Activated naive CD4-positive, alpha-beta T cell treated with anti-CD3 and anti-CD28 coated beads, Interleukin-2, amount 50 U/mL, for 72 hours (primary cell): ENCODE data around the gene BBS9. TPM values are rescaled to one million over a fixed set of nuclear protein-coding genes. Genes with fewer than 3 reads are reported as not detected.

Source experiments
- ATAC-seq, 2 donors: fragments of 150-1000 bp; cut with Tn5 transposase; 2 replicates each; pipeline ENCODE4 v1.10.0; 2021; ENCODE audit warnings: mild to moderate bottlenecking in 2 of 2, moderate library complexity in 2 of 2
- DNase-seq, 2 donors: peaks; one replicate each; pipeline ENCODE4 v3.0.0; 2021 to 2022; ENCODE audit warnings: low spot score in 2 of 2
- H3K27ac Mint-ChIP-seq, 2 donors: one replicate each; pipeline ENCODE4 v1.8.0; 2022; ENCODE audit warnings: mild to moderate bottlenecking in 2 of 2, mixed read lengths in 2 of 2
- H3K36me3 Mint-ChIP-seq, 2 donors: one replicate each; pipeline ENCODE4 v1.8.0; 2022; ENCODE audit warnings: mixed read lengths in 2 of 2
- H3K9me3 Mint-ChIP-seq, 2 donors: one replicate each; pipeline ENCODE4 v1.8.0; 2022; ENCODE audit warnings: mixed read lengths in 2 of 2
- total RNA-seq, 2 donors: library from RNA; stranded (reverse); gene quantifications; one replicate each; pipeline ENCODE4 v1.2.3, GENCODE V29; 2022

The BBS9 gene
- total RNA-seq, 2 donors from 2014 or later = 9.6 to 14.4 TPM

DNA sequence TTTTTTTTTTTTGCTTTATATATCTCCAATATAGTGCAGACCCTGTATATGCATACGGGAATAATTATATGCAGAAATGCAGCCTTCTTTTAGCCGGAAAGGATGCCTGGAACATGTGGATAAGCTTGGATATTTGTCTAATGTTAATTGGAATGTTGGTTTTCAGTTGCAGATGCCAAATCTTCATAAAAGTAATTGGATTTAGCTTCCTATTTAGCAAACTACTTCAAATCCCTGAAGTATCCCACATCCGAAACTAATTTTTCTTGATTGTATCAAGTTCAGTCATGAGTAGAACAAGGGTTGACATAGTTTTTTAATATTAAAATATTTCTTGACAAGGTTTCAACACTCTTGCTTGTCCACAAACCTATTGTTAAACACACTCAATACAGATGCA, 281.7 kb downstream of the BBS9 start:
- ATAC-seq (no peak), DNase-seq (no peak)
- Mint-ChIP-seq H3K36me3 (peaks cover 9 to 29% of the 10 kb centered on the region in 2 donors), H3K9me3 (peaks cover 10 to 19% of the 10 kb centered on the region in 2 donors), H3K27ac (no peak overlapping the region)

DNA sequence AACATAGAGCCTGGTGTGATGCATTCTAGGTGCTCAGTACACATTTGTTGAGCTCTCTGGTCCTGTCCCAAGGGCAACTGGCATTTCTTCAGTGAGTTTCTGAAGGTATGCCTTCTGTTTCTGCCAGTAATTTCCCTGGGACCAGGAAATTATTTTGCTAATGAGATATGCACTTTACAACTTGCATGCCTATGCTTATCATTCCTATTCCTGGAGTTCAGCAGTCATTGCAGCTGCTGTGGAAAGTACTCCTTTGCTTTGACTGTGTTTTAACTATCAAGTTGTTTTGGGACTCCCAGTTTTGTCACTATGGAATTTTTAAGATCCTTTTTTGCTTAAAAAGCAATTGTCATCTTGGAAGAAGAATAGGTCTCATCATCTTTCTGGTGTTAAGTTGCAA, 283.0 kb downstream of the BBS9 start:
- ATAC-seq = no peak
- H3K36me3 Mint-ChIP-seq = peaks cover 9 to 16% of the 10 kb centered on the region in 2 donors
- no peak overlapping the region for H3K27ac Mint-ChIP-seq
- no peak for DNase-seq
- peaks cover 6 to 9% of the 10 kb centered on the region in 2 donors for H3K9me3 Mint-ChIP-seq

DNA sequence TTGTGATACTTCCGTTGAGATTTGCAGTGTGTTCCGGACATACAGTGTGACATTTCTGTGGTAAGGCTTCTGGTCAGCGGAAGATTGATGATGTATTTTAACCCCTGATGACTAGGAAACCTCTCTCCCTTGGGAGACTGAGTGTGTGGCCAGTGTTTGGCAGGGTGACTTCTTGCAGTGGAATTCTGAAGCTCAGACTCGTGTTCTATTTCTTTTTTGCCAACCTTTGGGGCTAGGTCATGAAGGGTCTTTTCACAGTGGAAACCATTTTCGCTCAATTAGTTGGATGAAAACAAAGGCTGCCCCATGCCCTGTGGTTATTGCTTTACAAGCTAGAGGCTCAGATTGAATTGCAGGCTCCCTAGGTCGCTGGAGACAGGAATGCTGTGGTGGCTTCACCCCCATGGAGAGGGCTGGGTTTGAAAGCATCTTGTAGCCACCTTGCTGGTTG, 288.9 kb downstream of the BBS9 start:
- H3K9me3 Mint-ChIP-seq = no peaks in the 10 kb centered on the region
- H3K36me3 Mint-ChIP-seq = no peaks in the 10 kb centered on the region
- H3K27ac Mint-ChIP-seq = no peak overlapping the region
- ATAC-seq = no peak
- no peak for DNase-seq

DNA sequence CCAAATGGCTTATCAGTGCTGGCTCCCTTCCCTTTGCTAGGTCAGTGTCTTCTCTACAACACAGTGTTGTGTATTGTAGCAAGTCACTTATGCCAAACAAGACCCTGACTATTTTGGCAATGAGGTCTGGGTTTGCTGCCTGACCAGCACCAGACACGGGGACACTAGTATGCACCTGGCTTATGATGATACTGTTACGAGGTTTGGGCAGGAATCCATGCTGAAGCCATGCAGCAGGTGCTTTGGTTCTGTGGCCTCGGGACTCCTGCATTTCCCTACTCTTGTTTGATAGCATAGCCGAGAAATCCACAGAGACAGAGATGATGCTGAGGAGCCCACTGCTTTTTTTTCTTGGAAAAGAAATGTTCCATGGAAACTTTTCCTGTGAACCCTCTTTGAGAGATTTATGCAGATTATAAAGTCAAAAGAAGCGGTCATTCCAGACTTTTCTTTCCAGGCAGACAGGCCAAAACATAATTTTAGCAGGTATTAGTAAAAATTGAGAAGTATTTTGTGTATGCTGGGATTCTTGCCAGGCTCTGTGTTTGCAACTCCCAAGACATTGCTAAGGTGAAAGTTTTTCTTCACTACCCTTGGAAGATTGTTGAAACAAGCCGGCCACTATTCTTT, 291.1 kb downstream of the BBS9 start:
- no peak for ATAC-seq
- no peak overlapping the region for H3K27ac Mint-ChIP-seq

DNA sequence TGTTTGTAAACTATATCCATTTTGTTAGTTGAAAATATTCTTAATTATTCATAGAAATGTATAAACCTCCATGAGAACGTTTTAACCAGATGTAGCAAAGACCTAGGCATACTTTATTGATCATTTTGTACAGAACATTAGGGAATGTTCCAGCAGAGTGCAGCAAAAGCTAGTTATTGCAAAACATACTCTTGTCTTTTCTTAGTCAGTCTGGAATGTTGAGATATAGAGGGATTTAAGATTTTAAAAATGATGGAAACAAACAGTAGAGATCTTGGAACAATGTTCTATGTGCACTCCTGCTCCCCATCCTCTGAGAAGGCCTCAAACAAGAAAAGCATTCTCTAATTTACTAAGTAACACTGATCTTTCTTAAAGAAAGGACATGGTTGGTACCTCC, 292.1 kb downstream of the BBS9 start:
- ATAC-seq (no peak), DNase-seq (no peak)
- Mint-ChIP-seq H3K36me3 (no peaks in the 10 kb centered on the region), H3K9me3 (no peaks in the 10 kb centered on the region), H3K27ac (no peak overlapping the region)

More for the DNA sequence above, 291.1 kb downstream of the BBS9 start:
- Mint-ChIP-seq H3K9me3 (no peaks in the 10 kb centered on the region), H3K36me3 (no peaks in the 10 kb centered on the region)
- no peak for DNase-seq

DNA sequence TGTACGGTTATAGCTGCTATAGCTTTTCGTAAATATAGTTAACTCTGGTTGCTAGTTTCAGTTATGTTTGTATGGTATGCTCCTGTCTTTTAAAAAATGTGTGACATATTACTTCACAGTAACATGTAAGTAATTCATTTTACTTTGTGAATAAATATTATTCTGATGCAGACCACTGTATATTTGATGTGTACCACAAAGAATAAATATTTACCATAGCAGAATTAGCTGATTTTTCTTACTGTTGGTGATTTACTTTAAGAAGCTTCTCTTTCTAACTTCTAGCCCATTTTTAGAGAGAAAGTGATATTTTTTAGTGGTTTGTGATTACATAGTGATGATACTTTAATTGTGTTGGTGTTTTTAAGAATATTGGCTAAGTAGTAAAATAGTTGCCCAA, 292.8 kb downstream of the BBS9 start:
- Mint-ChIP-seq H3K9me3 (no peaks in the 10 kb centered on the region), H3K27ac (no peak overlapping the region), H3K36me3 (no peaks in the 10 kb centered on the region)
- ATAC-seq (no peak), DNase-seq (no peak)

DNA sequence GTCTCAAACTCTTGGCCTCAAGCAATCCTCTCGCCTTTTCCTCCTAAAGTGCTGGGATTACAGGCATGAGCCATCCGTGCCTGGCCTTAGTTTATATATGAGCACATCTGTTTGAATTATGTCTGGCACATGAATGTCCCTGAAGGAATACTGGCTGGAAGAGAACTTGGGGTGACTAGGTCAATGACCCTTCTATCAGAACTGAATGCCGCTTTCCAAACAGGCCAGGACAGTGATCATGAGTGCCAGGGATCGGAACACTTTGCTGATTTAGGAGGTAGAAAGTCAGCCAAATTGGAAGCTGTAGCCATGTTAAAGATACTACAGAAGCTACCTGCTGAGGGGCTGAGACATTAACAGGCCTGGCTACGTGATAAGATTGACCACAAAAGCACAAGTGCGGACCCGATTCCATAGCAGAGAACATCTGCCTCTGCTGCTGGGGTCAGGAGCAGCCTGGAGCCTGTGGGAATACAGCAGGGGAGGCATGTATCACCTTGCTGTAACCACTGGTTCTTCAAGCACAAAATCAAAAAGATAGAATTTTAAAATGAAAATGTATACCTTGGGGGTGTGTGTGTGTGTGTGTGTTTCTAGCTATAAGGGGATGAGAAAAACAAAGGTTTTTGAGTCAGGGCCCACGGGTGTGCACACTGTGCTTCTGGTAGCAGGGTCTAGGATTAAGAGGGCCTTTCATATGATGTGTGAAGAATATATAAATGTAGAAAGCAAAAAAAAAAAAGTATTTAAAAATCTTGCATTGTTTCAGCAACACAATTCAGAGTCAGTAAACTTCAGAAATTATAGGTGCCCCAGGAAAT, 293.7 kb downstream of the BBS9 start:
- Mint-ChIP-seq H3K27ac (peak overlapping the region in 1 of 2 donors; percentile 73), H3K9me3 (no peaks in the 10 kb centered on the region), H3K36me3 (no peaks in the 10 kb centered on the region)
- DNase-seq = no peak
- no peak for ATAC-seq

DNA sequence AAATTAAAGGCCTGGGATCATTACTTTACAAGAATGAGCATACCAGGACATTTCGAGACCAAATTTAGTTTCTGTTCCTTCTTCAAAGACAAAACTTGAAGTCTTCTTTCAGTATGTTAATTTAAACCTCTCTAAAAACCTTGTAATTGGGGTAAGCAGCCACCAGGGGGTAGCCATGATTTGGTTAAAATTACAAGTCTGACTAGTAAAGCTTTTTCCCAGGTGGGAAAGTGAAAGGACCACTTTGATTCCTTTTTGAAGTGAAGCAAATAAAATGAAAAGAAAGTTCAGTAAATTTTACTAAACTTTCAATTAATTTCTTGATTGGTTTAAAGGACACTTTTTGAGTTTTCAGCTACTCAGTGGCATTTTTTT, 294.3 kb downstream of the BBS9 start:
- H3K27ac Mint-ChIP-seq = no peak overlapping the region
- H3K9me3 Mint-ChIP-seq = no peaks in the 10 kb centered on the region
- H3K36me3 Mint-ChIP-seq = no peaks in the 10 kb centered on the region
- no peak for ATAC-seq
- peak in 1 of 2 donors; percentile 7 for DNase-seq

DNA sequence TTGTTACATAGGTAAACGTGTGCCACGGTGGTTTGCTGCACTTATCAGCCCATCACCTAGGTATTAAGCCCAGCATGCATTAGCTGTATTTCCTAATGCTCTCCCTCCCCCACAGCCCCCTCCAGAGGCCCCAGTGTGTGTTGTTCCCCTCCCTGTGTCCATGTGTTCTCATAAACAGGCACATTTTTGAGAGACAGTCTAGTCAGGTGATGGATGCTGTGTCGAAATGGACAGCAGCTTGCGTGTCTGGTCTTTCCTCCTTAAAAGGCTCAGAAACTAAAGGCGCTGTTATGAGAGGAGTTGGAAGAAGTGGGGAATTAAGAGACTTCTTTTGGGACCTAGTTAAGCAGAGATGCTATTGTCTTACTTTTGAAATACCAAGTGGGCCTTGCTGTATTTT, 296.0 kb downstream of the BBS9 start:
- ATAC-seq (no peak), DNase-seq (no peak)
- Mint-ChIP-seq H3K9me3 (no peaks in the 10 kb centered on the region), H3K27ac (no peak overlapping the region), H3K36me3 (no peaks in the 10 kb centered on the region)

DNA sequence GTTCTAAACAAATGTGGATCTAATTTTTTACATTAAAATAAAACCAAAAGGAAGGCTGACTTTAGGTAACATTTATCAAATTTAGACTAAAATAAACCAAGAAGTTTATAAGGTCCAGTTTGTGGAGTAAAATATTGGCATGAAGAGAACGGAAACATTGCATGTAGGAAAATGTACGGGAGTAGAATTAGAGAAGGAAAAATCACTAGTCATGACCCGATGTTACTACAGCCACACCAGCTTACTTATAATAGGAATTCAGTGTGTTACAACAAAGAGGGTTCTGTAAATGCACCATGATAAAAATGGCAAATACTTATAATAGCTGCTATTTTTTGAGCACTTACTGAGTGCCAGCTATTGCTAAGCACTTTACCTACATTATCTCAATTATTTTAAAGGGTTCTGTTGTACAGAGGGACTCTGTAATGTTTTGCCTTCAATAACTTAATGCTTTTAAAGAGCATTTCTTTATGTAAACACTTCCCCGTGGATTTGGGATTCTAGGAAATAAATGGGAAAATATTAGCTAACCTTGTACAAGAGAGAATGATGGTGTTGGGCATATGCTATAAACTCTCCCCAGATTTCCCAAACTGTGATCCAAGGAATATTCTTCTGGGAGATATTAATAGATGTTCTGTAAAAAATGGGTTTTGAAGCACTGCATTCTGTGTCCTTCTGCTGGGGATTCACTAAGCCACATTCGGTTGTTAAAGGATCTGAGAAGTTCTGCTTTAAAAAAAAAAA, 296.7 kb downstream of the BBS9 start:
- no peak for DNase-seq
- no peak for ATAC-seq
- H3K36me3 Mint-ChIP-seq = no peaks in the 10 kb centered on the region
- no peak overlapping the region for H3K27ac Mint-ChIP-seq
- H3K9me3 Mint-ChIP-seq = no peaks in the 10 kb centered on the region

DNA sequence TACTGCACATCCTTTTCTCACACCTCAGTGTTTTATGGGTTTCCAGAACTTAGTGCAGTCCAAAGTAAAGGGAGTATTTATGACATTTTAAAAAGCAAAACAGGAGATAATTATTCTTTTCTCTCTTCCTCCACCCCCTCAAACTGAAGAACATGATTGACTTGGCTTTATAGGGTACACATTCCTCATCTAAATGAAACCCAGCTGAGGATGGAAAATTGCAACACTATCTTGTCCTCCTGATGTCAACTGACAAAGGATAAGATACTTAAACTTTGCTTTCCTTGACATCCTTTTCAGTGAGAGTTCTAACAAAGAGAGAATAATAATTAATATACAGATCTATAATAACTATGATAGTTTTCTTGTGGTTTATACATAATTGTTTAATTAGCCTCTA, 299.1 kb downstream of the BBS9 start:
- H3K36me3 Mint-ChIP-seq = no peaks in the 10 kb centered on the region
- H3K27ac Mint-ChIP-seq = no peak overlapping the region
- no peaks in the 10 kb centered on the region for H3K9me3 Mint-ChIP-seq
- no peak for DNase-seq
- ATAC-seq = no peak

DNA sequence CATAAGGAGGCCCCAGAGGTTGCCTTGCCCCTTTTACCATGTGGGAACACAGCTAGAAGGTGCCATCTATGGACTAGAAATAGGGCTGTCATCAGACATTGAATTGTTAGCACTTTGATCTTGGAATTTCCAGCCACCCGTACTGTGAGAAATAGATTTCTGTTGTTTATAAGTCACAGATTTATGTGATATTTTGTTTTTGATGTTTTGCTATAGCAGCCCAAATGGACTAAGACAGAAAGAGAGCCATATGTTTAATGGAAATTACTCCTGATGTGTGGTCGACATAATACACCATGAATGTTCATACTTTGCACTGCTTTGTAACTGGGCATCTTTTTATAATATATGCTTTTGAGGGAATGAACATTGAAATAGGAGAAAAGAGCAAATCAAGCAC, 302.2 kb downstream of the BBS9 start:
- DNase-seq = no peak
- Mint-ChIP-seq H3K36me3 (no peaks in the 10 kb centered on the region), H3K27ac (no peak overlapping the region), H3K9me3 (no peaks in the 10 kb centered on the region)
- ATAC-seq = no peak

DNA sequence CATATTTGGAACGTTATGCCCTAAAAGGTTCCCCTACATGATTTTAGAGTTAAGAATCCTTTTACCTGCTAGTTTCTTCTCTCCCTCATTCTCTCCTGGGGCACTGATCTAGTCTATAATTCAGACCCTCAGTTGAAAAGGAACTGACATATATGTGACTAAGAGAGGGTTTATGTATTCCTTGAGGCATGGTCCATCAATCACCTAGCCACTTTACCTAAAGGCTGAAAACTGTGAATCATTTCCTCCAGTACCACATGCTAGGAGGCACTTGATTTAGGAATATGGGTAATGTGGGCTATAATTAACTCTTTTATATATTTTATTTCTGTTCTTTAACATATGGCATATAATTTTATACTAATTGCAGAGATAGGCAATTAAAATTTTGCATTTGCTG, 303.5 kb downstream of the BBS9 start:
- Mint-ChIP-seq H3K27ac (no peak overlapping the region), H3K36me3 (no peaks in the 10 kb centered on the region), H3K9me3 (no peaks in the 10 kb centered on the region)
- DNase-seq (no peak), ATAC-seq (no peak)

DNA sequence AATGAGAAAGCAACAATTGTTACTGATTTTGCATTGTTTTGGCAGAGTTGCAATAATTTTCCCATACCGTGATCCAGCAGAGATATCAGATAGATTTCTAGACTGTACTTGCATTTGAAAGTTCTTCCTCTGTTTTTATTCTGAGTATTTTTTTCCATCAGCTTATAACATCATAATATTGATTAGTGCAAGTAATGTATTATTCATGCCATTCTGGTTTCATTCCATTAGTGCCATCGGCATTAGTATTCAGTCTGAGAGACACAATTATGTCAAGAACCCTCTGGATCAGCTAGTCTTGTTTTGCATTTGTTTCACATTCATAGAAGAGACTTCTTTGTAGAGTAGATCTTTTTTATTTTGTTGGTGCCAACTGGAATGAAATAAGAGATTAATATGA, 304.0 kb downstream of the BBS9 start:
- ATAC-seq = no peak
- Mint-ChIP-seq H3K9me3 (no peaks in the 10 kb centered on the region), H3K36me3 (no peaks in the 10 kb centered on the region), H3K27ac (no peak overlapping the region)
- no peak for DNase-seq

DNA sequence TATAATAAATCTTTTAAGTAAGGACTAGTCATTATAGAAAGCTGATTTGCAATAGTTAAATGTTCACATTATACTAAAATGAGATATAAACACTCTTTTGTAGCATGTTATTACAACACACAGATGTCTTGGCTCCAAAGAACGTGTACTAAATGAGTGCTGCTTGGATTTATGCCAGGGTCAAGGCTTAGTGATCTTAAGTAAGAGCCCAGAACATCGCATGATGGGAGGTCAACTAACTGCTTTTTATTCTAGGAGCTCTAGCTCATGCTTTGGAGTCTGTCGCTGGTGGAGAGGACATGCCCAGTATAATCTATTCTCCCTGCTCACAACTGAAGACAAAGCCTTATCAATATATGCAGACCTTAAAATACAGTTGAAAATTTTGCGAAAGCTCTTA, 315.1 kb downstream of the BBS9 start:
- ATAC-seq (no peak), DNase-seq (no peak)
- H3K36me3 Mint-ChIP-seq = no peaks in the 10 kb centered on the region
- H3K27ac Mint-ChIP-seq = no peak overlapping the region
- peaks cover 0 to 4% of the 10 kb centered on the region in 2 donors for H3K9me3 Mint-ChIP-seq

DNA sequence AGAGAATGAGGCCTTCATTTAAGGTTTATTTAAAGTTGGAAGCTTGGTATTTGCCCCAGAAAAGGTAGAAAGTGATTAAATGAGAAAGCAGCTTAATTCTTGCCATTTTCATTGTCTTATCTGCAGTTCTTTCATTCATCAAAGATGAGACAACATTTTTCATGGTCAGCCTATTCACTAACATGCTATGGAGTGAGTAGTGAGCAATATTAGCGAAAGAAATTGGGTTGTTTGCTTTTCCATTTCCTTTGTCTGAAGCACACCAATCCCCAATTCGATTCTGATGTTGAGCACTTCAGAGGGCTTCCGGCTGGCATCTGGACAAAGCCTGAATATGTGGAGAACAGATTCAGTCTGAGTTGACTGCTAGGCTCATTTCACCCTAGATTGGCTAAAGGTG, 317.2 kb downstream of the BBS9 start:
- ATAC-seq = no peak
- no peak for DNase-seq
- Mint-ChIP-seq H3K27ac (no peak overlapping the region), H3K36me3 (peaks cover 0 to 5% of the 10 kb centered on the region in 2 donors), H3K9me3 (peaks cover 0 to 4% of the 10 kb centered on the region in 2 donors)

DNA sequence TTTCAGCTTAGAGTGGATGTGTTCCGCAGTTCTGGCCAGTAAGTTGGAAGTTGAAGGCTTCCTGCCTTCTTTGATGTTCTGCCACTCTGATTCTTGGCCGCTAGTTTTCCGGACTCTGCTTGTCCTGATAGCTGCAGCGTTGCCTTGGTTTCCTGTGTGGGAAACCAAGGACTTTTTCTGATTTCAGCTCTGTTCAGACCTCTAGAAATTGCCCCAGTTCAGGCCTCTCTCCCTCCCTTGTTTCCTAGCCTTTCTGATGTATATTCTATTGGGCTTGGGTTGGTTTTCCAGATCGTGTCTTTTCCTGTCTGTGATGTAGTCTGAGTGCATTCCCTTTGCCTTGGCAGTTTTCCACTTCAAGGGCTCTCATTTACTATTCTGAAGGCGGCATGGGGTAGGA, 318.7 kb downstream of the BBS9 start:
- Mint-ChIP-seq H3K27ac (no peak overlapping the region), H3K9me3 (peaks cover 0 to 8% of the 10 kb centered on the region in 2 donors), H3K36me3 (peaks cover 0 to 5% of the 10 kb centered on the region in 2 donors)
- ATAC-seq (no peak), DNase-seq (no peak)
